Renal pelvis (tissue), 12 donors: Measurements from ENCODE around the gene ZMAT1. TPM values are rescaled to one million over a fixed set of nuclear protein-coding genes. Genes with fewer than 3 reads are reported as not detected.
"Not testable (repeated sequence)": the region's sequence is repeated elsewhere in the genome, so short reads cannot be mapped to it uniquely, and the experiment has no call there.

Experiments
- DNase-seq: peaks from one replicate; pipeline ENCODE4 v3.0.0-alpha.2; 2013
- long read RNA-seq, 16 experiments: transcript quantifications; one replicate each; lab custom pipeline, GENCODE V29; 2026
- polyA plus RNA-seq, 3 donors: library from polyadenylated mRNA; unstranded; fragments of 120-200 nt; gene quantifications; one replicate each; pipeline ENCODE4 v1.2.1, GENCODE V29; 2013; ENCODE audit not compliant: insufficient read length in 3 of 3

The ZMAT1 gene
- polyA plus RNA-seq: 10 to 100 TPM; 25.2 to 44.5 (median 39.1) TPM
- long read RNA-seq, donor 1, full-length matches to known transcripts: 5 of 5 reads
- long read RNA-seq, donor 1, partial matches to known transcripts: 0 of 5 reads
- long read RNA-seq, donor 1, other reads (novel, unspliced or antisense): 0 of 5 reads
- long read RNA-seq, donor 2, full-length matches to known transcripts: 10 of 10 reads
- long read RNA-seq, donor 2, partial matches to known transcripts: 0 of 10 reads
- long read RNA-seq, donor 2, other reads (novel, unspliced or antisense): 0 of 10 reads
- long read RNA-seq, donor 3, full-length matches to known transcripts: 3 of 3 reads
- long read RNA-seq, donor 3, partial matches to known transcripts: 0 of 3 reads
- long read RNA-seq, donor 3, other reads (novel, unspliced or antisense): 0 of 3 reads
- long read RNA-seq, donor 4, full-length matches to known transcripts: 16 of 16 reads
- long read RNA-seq, donor 4, partial matches to known transcripts: 0 of 16 reads
- long read RNA-seq, donor 4, other reads (novel, unspliced or antisense): 0 of 16 reads
- long read RNA-seq, donor 5: 0 reads
- long read RNA-seq, donor 6, full-length matches to known transcripts: 16 of 16 reads
- long read RNA-seq, donor 6, partial matches to known transcripts: 0 of 16 reads
- long read RNA-seq, donor 6, other reads (novel, unspliced or antisense): 0 of 16 reads
- long read RNA-seq, donor 7, full-length matches to known transcripts: 5 of 5 reads
- long read RNA-seq, donor 7, partial matches to known transcripts: 0 of 5 reads
- long read RNA-seq, donor 7, other reads (novel, unspliced or antisense): 0 of 5 reads
- long read RNA-seq, donor 8, full-length matches to known transcripts: 1 of 1 reads
- long read RNA-seq, donor 8, partial matches to known transcripts: 0 of 1 reads
- long read RNA-seq, donor 8, other reads (novel, unspliced or antisense): 0 of 1 reads
- long read RNA-seq, donor 9, full-length matches to known transcripts: 6 of 6 reads
- long read RNA-seq, donor 9, partial matches to known transcripts: 0 of 6 reads
- long read RNA-seq, donor 9, other reads (novel, unspliced or antisense): 0 of 6 reads
- long read RNA-seq, donor 10, full-length matches to known transcripts: 15 of 15 reads
- long read RNA-seq, donor 10, partial matches to known transcripts: 0 of 15 reads
- long read RNA-seq, donor 10, other reads (novel, unspliced or antisense): 0 of 15 reads
- long read RNA-seq, donor 11, full-length matches to known transcripts: 3 of 3 reads
- long read RNA-seq, donor 11, partial matches to known transcripts: 0 of 3 reads
- long read RNA-seq, donor 11, other reads (novel, unspliced or antisense): 0 of 3 reads
- long read RNA-seq, donor 12, full-length matches to known transcripts: 25 of 39 reads
- long read RNA-seq, donor 12, partial matches to known transcripts: 14 of 39 reads
- long read RNA-seq, donor 12, other reads (novel, unspliced or antisense): 0 of 39 reads
- long read RNA-seq, donor 13, full-length matches to known transcripts: 4 of 15 reads
- long read RNA-seq, donor 13, partial matches to known transcripts: 11 of 15 reads
- long read RNA-seq, donor 13, other reads (novel, unspliced or antisense): 0 of 15 reads
- long read RNA-seq, donor 14, full-length matches to known transcripts: 4 of 9 reads
- long read RNA-seq, donor 14, partial matches to known transcripts: 5 of 9 reads
- long read RNA-seq, donor 14, other reads (novel, unspliced or antisense): 0 of 9 reads
- long read RNA-seq, donor 15, full-length matches to known transcripts: 10 of 15 reads
- long read RNA-seq, donor 15, partial matches to known transcripts: 5 of 15 reads
- long read RNA-seq, donor 15, other reads (novel, unspliced or antisense): 0 of 15 reads
- long read RNA-seq, donor 16, full-length matches to known transcripts: 7 of 13 reads
- long read RNA-seq, donor 16, partial matches to known transcripts: 6 of 13 reads
- long read RNA-seq, donor 16, other reads (novel, unspliced or antisense): 0 of 13 reads

GRCh38 chrX:101931488-101932248, at the start of gene ZMAT1:
Gene ZMAT1, minus strand, starts transcription at chrX:101932027. Its CDS starts 19 bp downstream, at chrX:101932008.
- DNase-seq: peak; percentile 86

- no peak for DNase-seq
Observed at GRCh38 chrX:101977106-101977505, 45.3 kb upstream of the ZMAT1 start.

DNA sequence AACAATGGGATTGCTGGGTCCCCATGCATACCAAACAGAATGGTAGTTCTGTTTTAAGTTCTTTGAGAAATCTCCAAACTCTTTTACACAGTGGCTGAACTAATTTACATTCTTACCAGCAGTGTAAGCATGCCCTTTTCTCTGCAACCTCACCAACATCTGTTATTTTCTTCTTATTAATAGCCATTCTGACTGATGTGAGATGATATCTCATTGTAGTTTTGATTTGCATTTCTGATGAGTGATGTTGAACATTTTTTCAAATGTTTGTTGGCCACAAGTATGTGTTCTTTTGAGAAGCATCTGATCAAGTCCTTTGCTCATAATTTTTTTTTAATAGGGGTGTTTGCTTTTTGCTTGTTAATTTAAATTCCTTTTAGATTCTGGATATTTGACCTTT, 41.2 kb upstream of the ZMAT1 start:
- DNase-seq: no peak

- not testable (repeated sequence) for DNase-seq
Observed at GRCh38 chrX:101964923-101965539, 33.2 kb upstream of the ZMAT1 start.

DNA sequence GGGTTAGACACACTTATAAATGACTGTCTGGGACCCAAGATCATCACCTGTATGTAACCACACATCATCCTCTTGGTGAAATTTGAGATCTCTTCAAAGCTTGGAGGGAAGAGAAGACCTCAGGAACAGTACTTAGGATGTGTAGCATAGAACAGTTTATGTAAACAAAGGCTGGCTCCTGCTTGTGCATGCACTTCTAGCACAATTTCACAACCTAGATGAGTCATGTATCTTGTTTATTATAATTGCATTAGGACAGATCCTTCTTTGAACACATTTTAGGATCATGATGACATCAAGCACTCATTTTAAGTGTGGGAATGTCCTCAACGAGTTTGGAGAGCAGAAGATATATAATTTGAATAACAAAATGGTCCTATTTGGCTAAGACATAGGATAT, 26.3 kb upstream of the ZMAT1 start:
- no peak for DNase-seq

- DNase-seq: no peak
Observed at GRCh38 chrX:101957174-101957573, 25.3 kb upstream of the ZMAT1 start.

GRCh38 chrX:101956556-101956955, 24.7 kb upstream of the ZMAT1 start:
- DNase-seq: no peak

- no peak for DNase-seq
Observed at GRCh38 chrX:101950581-101950980, 18.8 kb upstream of the ZMAT1 start.

GRCh38 chrX:101932249-101932570, 383 bp upstream of the ZMAT1 start:
- DNase-seq: no peak

DNA sequence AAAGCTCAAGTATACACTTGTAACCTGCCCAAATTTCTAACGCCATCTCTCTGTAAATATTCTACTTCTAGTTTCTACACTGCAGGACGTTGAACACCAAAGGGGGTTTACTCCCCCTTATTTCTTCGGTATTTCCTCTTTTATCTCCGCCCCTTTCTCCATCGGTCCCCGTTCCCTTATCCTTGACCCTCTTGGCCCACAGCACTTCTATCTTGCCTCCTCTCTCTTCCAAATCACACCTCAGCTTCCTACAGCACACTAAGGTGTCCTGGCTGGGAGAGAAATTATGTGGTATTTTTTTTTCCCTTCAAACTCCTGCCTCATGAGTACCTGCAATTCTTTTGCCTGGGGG, 715 bp downstream of the ZMAT1 start:
- no peak for DNase-seq

- no peak for DNase-seq
Observed at GRCh38 chrX:101925733-101926132, 6.1 kb downstream of the ZMAT1 start.

DNA sequence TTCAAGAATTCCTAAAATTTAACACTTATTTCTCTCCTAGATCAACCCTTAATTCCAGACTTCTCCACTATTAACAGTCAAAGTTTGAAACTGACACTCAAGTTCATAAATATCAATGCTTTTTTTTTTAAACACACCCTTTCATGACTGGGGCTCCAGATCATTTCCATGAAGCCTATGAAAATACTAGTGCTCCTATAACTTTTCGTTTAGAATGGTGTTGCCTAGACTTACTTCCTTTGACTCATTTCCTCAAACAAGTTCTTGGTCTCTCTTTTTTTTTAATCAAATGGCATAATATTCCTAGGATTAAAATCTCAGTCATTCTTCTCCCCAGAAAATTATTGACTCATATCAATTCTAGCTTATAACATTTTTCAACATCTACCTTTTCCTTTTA, 13.1 kb downstream of the ZMAT1 start:
- DNase-seq: no peak

- DNase-seq: no peak
Observed at GRCh38 chrX:101906136-101906796, 25.6 kb downstream of the ZMAT1 start.

DNA sequence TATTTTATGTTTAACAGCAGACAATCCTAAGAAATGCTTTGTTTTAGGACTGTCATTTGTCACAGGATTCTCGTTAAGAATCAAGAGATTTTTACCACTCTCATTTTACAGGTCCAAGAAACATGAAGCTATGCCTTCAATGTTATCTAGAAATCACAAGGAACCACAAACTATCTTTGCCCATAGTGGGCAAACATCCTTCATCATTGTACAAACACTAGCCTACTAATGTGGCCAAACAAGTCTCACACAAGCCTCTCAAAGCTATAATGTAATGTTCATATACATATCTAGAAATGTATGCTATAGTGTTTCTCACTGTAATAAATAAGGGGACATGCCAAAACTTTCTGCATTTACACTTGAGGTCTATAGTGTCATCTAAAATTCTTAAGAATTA, 26.8 kb downstream of the ZMAT1 start:
- no peak for DNase-seq
